Lung (tissue), 12 donors: ENCODE results near the gene HMOX1. TPM values are rescaled to one million over a fixed set of nuclear protein-coding genes. Genes with fewer than 3 reads are reported as not detected.

Experiments used
- ATAC-seq: fragments of 200-7000 bp; cut with Tn5 transposase; one replicate; pipeline ENCODE4 v1.9.1; 2020; ENCODE audit warnings: moderate number of reproducible peaks; ENCODE audit not compliant: insufficient read depth, low FRiP score
- DNase-seq, 3 donors: peaks; one replicate each; pipeline ENCODE4 v3.0.0-alpha.2; 2013 to 2017
- H3K27ac ChIP-seq, 2 donors: one replicate each; pipeline ENCODE4 v1.5.1; 2013; ENCODE audit warnings: mild to moderate bottlenecking in 2 of 2, moderate library complexity in 2 of 2, control low read depth in 1 of 2, inconsistent platforms in 1 of 2, low read depth in 1 of 2, low read length in 1 of 2
- H3K27me3 ChIP-seq, 3 donors: one replicate each; pipeline ENCODE4 v1.5.1; 2013; ENCODE audit warnings: low read length in 2 of 3; ENCODE audit not compliant: control insufficient read depth in 3 of 3, insufficient read depth in 3 of 3
- H3K36me3 ChIP-seq, 4 donors: one replicate each; pipeline ENCODE4 v1.5.1; 2013; ENCODE audit warnings: low read length in 4 of 4, mild to moderate bottlenecking in 1 of 4, moderate library complexity in 1 of 4; ENCODE audit not compliant: control insufficient read depth in 4 of 4, insufficient read depth in 4 of 4
- H3K4me1 ChIP-seq, 5 donors: one replicate each; pipeline ENCODE4 v1.5.1; 2013; ENCODE audit warnings: low read length in 5 of 5, mild to moderate bottlenecking in 2 of 5, moderate library complexity in 1 of 5; ENCODE audit not compliant: control insufficient read depth in 5 of 5, insufficient read depth in 5 of 5
- H3K4me3 ChIP-seq: one replicate; pipeline ENCODE4 v1.5.1; 2013; ENCODE audit warnings: mild to moderate bottlenecking, control low read depth, moderate library complexity
- H3K9ac ChIP-seq, 2 donors: one replicate each; pipeline ENCODE4 v1.5.1; 2013; ENCODE audit warnings: low read length in 2 of 2, control low read depth in 1 of 2; ENCODE audit not compliant: insufficient read depth in 1 of 2
- H3K9me3 ChIP-seq, 4 donors: one replicate each; pipeline ENCODE4 v1.5.1; 2013; ENCODE audit warnings: low read length in 3 of 4, mild to moderate bottlenecking in 1 of 4, moderate library complexity in 1 of 4; ENCODE audit not compliant: control insufficient read depth in 4 of 4, insufficient read depth in 3 of 4
- WGBS, 2 donors: extraction: QIAGEN DNeasy Blood & Tissue Kit; methylation state at CpG; one replicate each; pipeline ENCODE4 v1.1.7; 2013; 5-methylcytosine and 5-hydroxymethylcytosine counted together
- polyA plus RNA-seq, 2 donors: library from polyadenylated mRNA; stranded (reverse); fragments of 200-250 nt; gene quantifications; one replicate each; pipeline ENCODE4 v1.2.1, GENCODE V29; 2013
- total RNA-seq, 2 donors: library from RNA; depleted of rRNA in 1 of 2; stranded (reverse); fragments of >200 nt in 1 of 2; gene quantifications; one replicate each; pipeline ENCODE4 v1.2.1, GENCODE V29; 2014 to 2021
- TF ChIP-seq, protein P1 (sequence below): IDR thresholded peaks from 2 replicates; pipeline ENCODE4 v1.5.1; 2012; ENCODE audit warnings: mild to moderate bottlenecking; ENCODE audit errors: control extremely low read depth, extremely low read depth
- donor health status: control.
- donor health status: control.
- donor health status: Bipolar disorder and iron deficiency.
- donor health status: healthy.
- donor health status: DM: yes; HTN: yes; CAD: no.

Gene HMOX1
- total and polyA plus RNA-seq, 4 donors, result 59.9 to 930 (median 135) TPM

DNA sequence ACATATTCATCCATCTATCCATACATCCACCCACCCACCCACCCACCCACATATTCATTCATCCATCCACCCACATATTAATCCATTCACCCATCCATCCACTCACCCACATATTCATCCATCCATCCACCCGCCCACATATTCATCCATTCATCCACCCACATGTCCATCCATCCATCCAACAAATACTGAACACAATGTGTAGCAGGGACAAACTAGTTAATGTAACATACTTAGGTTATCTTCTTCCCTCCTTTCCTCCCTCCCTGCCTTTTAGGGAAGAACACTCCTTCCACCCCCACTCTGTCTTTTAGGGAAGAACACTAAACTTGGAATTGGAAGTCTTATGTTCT is 58.4 kb downstream of the HMOX1 start:
- H3K27me3 ChIP-seq, result no peaks in the 10 kb centered on the region
- H3K36me3 ChIP-seq, result peaks cover 0 to 5% (median 2%) of the 10 kb centered on the region in 4 donors
- H3K4me3 ChIP-seq, result no peak overlapping the region
- H3K9me3 ChIP-seq, result peaks cover 0 to 1% (median 0%) of the 10 kb centered on the region in 4 donors
- no peak overlapping the region for H3K9ac ChIP-seq
- H3K4me1 ChIP-seq, result no peaks in the 10 kb centered on the region
- WGBS, 2 donors, result 90 to 98% methylated on average over 1 of the region's 1 CpG
- ATAC-seq (no peak), DNase-seq (no peak)
- TF ChIP-seq, protein P1, sequence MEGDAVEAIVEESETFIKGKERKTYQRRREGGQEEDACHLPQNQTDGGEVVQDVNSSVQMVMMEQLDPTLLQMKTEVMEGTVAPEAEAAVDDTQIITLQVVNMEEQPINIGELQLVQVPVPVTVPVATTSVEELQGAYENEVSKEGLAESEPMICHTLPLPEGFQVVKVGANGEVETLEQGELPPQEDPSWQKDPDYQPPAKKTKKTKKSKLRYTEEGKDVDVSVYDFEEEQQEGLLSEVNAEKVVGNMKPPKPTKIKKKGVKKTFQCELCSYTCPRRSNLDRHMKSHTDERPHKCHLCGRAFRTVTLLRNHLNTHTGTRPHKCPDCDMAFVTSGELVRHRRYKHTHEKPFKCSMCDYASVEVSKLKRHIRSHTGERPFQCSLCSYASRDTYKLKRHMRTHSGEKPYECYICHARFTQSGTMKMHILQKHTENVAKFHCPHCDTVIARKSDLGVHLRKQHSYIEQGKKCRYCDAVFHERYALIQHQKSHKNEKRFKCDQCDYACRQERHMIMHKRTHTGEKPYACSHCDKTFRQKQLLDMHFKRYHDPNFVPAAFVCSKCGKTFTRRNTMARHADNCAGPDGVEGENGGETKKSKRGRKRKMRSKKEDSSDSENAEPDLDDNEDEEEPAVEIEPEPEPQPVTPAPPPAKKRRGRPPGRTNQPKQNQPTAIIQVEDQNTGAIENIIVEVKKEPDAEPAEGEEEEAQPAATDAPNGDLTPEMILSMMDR, result no peak
- no peak overlapping the region for H3K27ac ChIP-seq

DNA sequence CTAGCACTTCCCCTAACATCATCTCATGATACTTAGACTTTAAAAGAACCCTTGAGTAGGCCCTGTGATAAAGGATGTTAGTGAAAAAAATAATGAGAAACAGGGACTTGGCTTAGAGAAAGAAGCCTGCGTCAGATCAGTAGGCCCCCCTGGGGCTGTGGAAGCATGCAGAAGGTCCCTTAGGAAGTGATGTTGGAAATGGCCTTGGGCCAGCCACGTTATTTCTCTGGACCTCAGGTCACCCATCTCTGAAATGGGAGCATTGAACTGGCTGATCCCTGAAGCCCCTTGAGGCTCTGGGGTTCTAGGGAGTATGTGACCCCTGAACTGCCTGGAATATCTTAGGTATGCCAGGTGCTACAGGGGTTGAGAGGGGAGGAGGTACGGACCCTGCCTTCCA is 59.2 kb downstream of the HMOX1 start:
- TF ChIP-seq, protein P1, result no peak
- Histone ChIP-seq H3K27me3 (no peaks in the 10 kb centered on the region), H3K9ac (no peak overlapping the region), H3K4me3 (no peak overlapping the region), H3K4me1 (no peaks in the 10 kb centered on the region), H3K9me3 (no peaks in the 10 kb centered on the region), H3K27ac (no peak overlapping the region), H3K36me3 (peaks cover 0 to 5% (median 2%) of the 10 kb centered on the region in 4 donors)
- no peak for DNase-seq
- 89 to 97% methylated on average over 3 of the region's 3 CpGs for WGBS, 2 donors
- ATAC-seq, result no peak

DNA sequence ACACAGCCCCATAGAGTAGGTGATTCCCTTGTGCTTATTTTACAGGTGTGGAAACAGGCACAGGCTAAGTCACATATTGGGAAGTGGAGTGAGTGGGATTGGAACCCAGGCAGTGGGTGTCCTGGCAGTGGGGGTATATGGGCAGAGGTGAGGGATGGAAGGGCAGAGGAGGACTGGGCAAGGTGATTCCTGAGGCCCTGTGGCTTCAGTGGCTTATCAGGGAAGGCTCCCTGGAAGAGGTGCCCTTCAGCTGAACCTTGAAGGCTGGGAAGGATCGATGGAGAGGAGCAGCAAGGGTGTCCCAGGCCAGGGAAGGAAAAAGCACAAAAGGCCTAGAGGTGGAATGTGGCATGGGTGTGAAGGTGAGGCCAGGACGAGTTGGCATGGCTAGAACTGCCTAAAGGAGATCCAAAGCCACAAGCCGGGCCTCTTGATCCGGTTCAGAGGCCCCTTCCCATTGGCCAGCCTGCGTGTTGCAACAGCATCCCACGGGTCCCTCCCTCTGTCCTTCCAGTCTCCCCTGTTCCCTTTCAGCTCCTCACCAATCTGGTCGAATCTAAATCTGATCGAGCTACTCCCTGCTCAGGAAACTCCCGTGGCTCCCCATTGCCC is 60.7 kb downstream of the HMOX1 start:
- TF ChIP-seq, protein P1, result no peak
- H3K9ac ChIP-seq, result no peak overlapping the region
- H3K4me1 ChIP-seq, result no peaks in the 10 kb centered on the region
- 68 to 83% methylated on average over 9 of the region's 9 CpGs for WGBS, 2 donors
- ATAC-seq, result no peak
- H3K4me3 ChIP-seq, result no peak overlapping the region
- no peaks in the 10 kb centered on the region for H3K27me3 ChIP-seq
- no peaks in the 10 kb centered on the region for H3K9me3 ChIP-seq
- peaks cover 0 to 5% (median 2%) of the 10 kb centered on the region in 4 donors for H3K36me3 ChIP-seq
- no peak overlapping the region for H3K27ac ChIP-seq
- no peak for DNase-seq

DNA sequence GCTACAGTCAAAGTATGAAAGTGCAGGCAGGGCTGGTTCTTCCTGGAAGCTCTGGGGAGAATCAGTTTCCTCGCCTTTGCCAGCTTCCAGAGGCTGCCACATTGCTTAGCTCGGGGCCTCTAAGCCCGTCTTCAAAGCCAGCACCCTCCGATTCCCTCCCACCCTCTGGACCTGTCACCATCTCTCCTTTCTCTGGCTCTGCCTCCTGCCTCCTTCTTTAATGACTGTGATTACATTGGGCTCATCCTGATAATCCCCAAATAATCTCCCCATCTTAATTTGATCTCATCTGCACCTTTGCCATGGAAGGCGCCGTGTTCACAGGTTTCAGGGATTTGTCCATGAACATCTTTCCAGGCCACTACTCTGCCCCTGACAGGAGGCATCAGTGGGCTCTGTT is 61.6 kb downstream of the HMOX1 start:
- no peak for DNase-seq
- TF ChIP-seq, protein P1, result no peak
- whole genome bisulfite sequencing, 2 donors, result 90 to 93% methylated on average over 6 of the region's 6 CpGs
- Histone ChIP-seq H3K27me3 (no peaks in the 10 kb centered on the region), H3K9ac (no peak overlapping the region), H3K4me3 (no peak overlapping the region), H3K36me3 (peaks cover 0 to 5% (median 2%) of the 10 kb centered on the region in 4 donors), H3K4me1 (peaks cover 0 to under 1% (median 0%) of the 10 kb centered on the region in 5 donors), H3K9me3 (no peaks in the 10 kb centered on the region), H3K27ac (no peak overlapping the region)
- no peak for ATAC-seq
